ENCODE data around the gene PDE2A. TPM values are rescaled to one million over a fixed set of nuclear protein-coding genes. Genes with fewer than 3 reads are reported as not detected.

The PDE2A gene
- total RNA-seq, 1 experiment from 2014 or later: 3.7 TPM

DNA sequence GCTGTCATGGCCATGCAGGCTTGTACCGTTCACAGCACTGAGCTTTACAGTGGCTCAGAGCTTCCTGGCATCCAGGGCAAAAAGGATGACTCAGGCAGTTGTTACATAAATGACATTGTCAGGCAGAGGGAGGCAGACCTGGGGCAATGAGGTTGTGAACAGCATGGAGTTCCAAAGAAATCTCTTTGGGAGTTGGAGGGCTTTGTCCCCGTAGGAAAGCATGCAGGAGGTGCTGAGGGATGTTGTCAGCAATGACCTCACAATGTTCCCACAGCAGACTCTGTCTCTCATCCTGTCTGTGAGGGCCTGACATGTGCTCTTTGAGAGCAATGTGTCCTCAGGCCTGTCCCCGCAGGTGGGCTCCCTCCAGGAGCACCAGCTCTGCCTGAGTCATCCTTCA is 25.9 kb upstream of the PDE2A start:
- no peak for DNase-seq (ENCODE audit: low spot score)
- Mint-ChIP-seq H3K4me1 (peaks cover 12% of the 10 kb centered on the region), H3K36me3 (peaks cover 22% of the 10 kb centered on the region), H3K27ac (peak overlapping the region; percentile 65), H3K9me3 (no peaks in the 10 kb centered on the region), H3K4me3 (no peak overlapping the region), H3K27me3 (ENCODE audit: low read depth) (no peaks in the 10 kb centered on the region)
- POLR2A ChIA-PET: no interaction called here
- TF ChIP-seq SMAD3 (CRISPR knock-in tag; IDR thresholded peaks at IDR 0.05; ENCODE audit: borderline replicate concordance): no peak
- TF ChIP-seq FOXJ3 (CRISPR knock-in tag; IDR thresholded peaks at IDR 0.05; ENCODE audit: borderline replicate concordance): no peak
- TF ChIP-seq, protein P1, sequence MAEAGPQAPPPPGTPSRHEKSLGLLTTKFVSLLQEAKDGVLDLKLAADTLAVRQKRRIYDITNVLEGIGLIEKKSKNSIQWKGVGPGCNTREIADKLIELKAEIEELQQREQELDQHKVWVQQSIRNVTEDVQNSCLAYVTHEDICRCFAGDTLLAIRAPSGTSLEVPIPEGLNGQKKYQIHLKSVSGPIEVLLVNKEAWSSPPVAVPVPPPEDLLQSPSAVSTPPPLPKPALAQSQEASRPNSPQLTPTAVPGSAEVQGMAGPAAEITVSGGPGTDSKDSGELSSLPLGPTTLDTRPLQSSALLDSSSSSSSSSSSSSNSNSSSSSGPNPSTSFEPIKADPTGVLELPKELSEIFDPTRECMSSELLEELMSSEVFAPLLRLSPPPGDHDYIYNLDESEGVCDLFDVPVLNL (CRISPR knock-in tag; IDR thresholded peaks at IDR 0.05; ENCODE audit: borderline replicate concordance, low read depth): no peak
- TF ChIP-seq, protein P2, sequence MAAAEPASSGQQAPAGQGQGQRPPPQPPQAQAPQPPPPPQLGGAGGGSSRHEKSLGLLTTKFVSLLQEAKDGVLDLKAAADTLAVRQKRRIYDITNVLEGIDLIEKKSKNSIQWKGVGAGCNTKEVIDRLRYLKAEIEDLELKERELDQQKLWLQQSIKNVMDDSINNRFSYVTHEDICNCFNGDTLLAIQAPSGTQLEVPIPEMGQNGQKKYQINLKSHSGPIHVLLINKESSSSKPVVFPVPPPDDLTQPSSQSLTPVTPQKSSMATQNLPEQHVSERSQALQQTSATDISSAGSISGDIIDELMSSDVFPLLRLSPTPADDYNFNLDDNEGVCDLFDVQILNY (CRISPR knock-in tag; IDR thresholded peaks at IDR 0.05): no peak
- no peak for TF ChIP-seq HMGXB4 (CRISPR knock-in tag; IDR thresholded peaks at IDR 0.05)
- no peak for TF ChIP-seq NFATC4 (CRISPR knock-in tag; IDR thresholded peaks at IDR 0.05)
- TF ChIP-seq, protein P3, sequence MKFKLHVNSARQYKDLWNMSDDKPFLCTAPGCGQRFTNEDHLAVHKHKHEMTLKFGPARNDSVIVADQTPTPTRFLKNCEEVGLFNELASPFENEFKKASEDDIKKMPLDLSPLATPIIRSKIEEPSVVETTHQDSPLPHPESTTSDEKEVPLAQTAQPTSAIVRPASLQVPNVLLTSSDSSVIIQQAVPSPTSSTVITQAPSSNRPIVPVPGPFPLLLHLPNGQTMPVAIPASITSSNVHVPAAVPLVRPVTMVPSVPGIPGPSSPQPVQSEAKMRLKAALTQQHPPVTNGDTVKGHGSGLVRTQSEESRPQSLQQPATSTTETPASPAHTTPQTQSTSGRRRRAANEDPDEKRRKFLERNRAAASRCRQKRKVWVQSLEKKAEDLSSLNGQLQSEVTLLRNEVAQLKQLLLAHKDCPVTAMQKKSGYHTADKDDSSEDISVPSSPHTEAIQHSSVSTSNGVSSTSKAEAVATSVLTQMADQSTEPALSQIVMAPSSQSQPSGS (CRISPR knock-in tag; IDR thresholded peaks at IDR 0.05; ENCODE audit: borderline replicate concordance, low read depth): no peak
- no peak for TF ChIP-seq JAZF1 (CRISPR knock-in tag; IDR thresholded peaks at IDR 0.05)
- TF ChIP-seq, protein P4, sequence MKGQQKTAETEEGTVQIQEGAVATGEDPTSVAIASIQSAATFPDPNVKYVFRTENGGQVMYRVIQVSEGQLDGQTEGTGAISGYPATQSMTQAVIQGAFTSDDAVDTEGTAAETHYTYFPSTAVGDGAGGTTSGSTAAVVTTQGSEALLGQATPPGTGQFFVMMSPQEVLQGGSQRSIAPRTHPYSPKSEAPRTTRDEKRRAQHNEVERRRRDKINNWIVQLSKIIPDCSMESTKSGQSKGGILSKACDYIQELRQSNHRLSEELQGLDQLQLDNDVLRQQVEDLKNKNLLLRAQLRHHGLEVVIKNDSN (CRISPR knock-in tag; IDR thresholded peaks at IDR 0.05): no peak
- TF ChIP-seq, protein P5, sequence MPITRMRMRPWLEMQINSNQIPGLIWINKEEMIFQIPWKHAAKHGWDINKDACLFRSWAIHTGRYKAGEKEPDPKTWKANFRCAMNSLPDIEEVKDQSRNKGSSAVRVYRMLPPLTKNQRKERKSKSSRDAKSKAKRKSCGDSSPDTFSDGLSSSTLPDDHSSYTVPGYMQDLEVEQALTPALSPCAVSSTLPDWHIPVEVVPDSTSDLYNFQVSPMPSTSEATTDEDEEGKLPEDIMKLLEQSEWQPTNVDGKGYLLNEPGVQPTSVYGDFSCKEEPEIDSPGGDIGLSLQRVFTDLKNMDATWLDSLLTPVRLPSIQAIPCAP (CRISPR knock-in tag; IDR thresholded peaks at IDR 0.05): no peak
- CTCF ChIA-PET: interaction anchor here (0.6 to 1.0 kb wide), 2 partner anchors 25 to 100 kb away, joined by 3 to 4 read pairs; no protein-coding TSS in a partner anchor
- ATAC-seq: no peak

- no peak for ATAC-seq
- Mint-ChIP-seq H3K9me3 (no peaks in the 10 kb centered on the region), H3K27me3 (ENCODE audit: low read depth) (no peaks in the 10 kb centered on the region), H3K4me3 (no peak overlapping the region), H3K36me3 (peaks cover 34% of the 10 kb centered on the region), H3K4me1 (no peaks in the 10 kb centered on the region), H3K27ac (no peak overlapping the region)
- POLR2A ChIA-PET: no interaction called here
- DNase-seq (ENCODE audit: low spot score): no peak
- CTCF ChIA-PET: interaction anchor here (2.2 kb wide), 1 partner anchor 13 kb away, joined by 14 read pairs; no protein-coding TSS in a partner anchor
- TF ChIP-seq ESRRA (CRISPR knock-in tag; IDR thresholded peaks at IDR 0.05; ENCODE audit: borderline replicate concordance) (no peak), FOXP1 (CRISPR knock-in tag; IDR thresholded peaks at IDR 0.05; ENCODE audit: borderline replicate concordance) (no peak), SP1 (CRISPR knock-in tag; conservative IDR thresholded peaks at IDR 0.05) (no peak), ELF4 (CRISPR knock-in tag; IDR thresholded peaks at IDR 0.05; ENCODE audit: low read depth) (no peak), ZSCAN18 (CRISPR knock-in tag; IDR thresholded peaks at IDR 0.05) (no peak), TEAD1 (CRISPR knock-in tag; IDR thresholded peaks at IDR 0.05) (no peak), ZNF671 (CRISPR knock-in tag; IDR thresholded peaks at IDR 0.05) (no peak), EMX1 (CRISPR knock-in tag; IDR thresholded peaks at IDR 0.05) (no peak), ETV6 (CRISPR knock-in tag; IDR thresholded peaks at IDR 0.05) (no peak), NFYB (CRISPR knock-in tag; conservative IDR thresholded peaks at IDR 0.05; ENCODE audit: low read depth) (no peak), GABPB1 (CRISPR knock-in tag; IDR thresholded peaks at IDR 0.05) (no peak), TP53 (CRISPR knock-in tag; IDR thresholded peaks at IDR 0.05) (no peak)
- TF ChIP-seq, protein P6, sequence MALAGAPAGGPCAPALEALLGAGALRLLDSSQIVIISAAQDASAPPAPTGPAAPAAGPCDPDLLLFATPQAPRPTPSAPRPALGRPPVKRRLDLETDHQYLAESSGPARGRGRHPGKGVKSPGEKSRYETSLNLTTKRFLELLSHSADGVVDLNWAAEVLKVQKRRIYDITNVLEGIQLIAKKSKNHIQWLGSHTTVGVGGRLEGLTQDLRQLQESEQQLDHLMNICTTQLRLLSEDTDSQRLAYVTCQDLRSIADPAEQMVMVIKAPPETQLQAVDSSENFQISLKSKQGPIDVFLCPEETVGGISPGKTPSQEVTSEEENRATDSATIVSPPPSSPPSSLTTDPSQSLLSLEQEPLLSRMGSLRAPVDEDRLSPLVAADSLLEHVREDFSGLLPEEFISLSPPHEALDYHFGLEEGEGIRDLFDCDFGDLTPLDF (CRISPR knock-in tag; IDR thresholded peaks at IDR 0.05): no peak
- TF ChIP-seq, protein P7, sequence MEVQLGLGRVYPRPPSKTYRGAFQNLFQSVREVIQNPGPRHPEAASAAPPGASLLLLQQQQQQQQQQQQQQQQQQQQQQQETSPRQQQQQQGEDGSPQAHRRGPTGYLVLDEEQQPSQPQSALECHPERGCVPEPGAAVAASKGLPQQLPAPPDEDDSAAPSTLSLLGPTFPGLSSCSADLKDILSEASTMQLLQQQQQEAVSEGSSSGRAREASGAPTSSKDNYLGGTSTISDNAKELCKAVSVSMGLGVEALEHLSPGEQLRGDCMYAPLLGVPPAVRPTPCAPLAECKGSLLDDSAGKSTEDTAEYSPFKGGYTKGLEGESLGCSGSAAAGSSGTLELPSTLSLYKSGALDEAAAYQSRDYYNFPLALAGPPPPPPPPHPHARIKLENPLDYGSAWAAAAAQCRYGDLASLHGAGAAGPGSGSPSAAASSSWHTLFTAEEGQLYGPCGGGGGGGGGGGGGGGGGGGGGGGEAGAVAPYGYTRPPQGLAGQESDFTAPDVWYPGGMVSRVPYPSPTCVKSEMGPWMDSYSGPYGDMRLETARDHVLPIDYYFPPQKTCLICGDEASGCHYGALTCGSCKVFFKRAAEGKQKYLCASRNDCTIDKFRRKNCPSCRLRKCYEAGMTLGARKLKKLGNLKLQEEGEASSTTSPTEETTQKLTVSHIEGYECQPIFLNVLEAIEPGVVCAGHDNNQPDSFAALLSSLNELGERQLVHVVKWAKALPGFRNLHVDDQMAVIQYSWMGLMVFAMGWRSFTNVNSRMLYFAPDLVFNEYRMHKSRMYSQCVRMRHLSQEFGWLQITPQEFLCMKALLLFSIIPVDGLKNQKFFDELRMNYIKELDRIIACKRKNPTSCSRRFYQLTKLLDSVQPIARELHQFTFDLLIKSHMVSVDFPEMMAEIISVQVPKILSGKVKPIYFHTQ (CRISPR knock-in tag; IDR thresholded peaks at IDR 0.05): no peak
Observed at GRCh38 chr11:72697814-72698213, 23.6 kb upstream of the PDE2A start.

All from WTC11 (cell line).